Spleen (tissue), 11 donors: ENCODE data around the gene SSTR3. TPM values are rescaled to one million over a fixed set of nuclear protein-coding genes. Genes with fewer than 3 reads are reported as not detected.

Experiments
- DNase-seq: peaks from one replicate; pipeline ENCODE4 v3.0.0-alpha.2; 2020
- H3K27ac ChIP-seq, 8 donors: fragments of 200-600 bp; sonication (generic) in 7 of 8; 1 replicate in 4 of 8; 2 replicates in 4 of 8; pipeline versions ENCODE4 v1.5.0 to v1.8.0; 2016 to 2021; ENCODE audit warnings: inconsistent platforms in 4 of 8, mild to moderate bottlenecking in 4 of 8, moderate library complexity in 1 of 8
- H3K27me3 ChIP-seq, 7 donors: fragments of 200-600 bp; sonication (generic) in 6 of 7; replicated peaks in 1 of 7; 1 replicate in 4 of 7; 2 replicates in 3 of 7; pipeline versions ENCODE4 v1.5.0 to v1.8.0; 2016 to 2021; ENCODE audit warnings: inconsistent platforms in 3 of 7, mild to moderate bottlenecking in 1 of 7
- H3K36me3 ChIP-seq, 6 donors: fragments of 200-600 bp; sonication (generic) in 5 of 6; 1 replicate in 4 of 6; 2 replicates in 2 of 6; pipeline versions ENCODE4 v1.5.0 to v1.8.0; 2016 to 2021; ENCODE audit warnings: inconsistent platforms in 2 of 6
- H3K4me1 ChIP-seq, 6 donors: fragments of 200-600 bp; sonication (generic) in 5 of 6; 1 replicate in 3 of 6; 2 replicates in 3 of 6; pipeline versions ENCODE4 v1.5.0 to v1.8.0; 2016 to 2021; ENCODE audit warnings: inconsistent platforms in 3 of 6
- H3K4me3 ChIP-seq, 8 donors: fragments of 200-600 bp; sonication (generic) in 7 of 8; 1 replicate in 4 of 8; 2 replicates in 4 of 8; pipeline versions ENCODE4 v1.5.0 to v1.8.0; 2016 to 2021; ENCODE audit warnings: inconsistent platforms in 4 of 8, mild to moderate bottlenecking in 4 of 8, moderate library complexity in 2 of 8
- H3K9me3 ChIP-seq, 8 donors: fragments of 200-600 bp; sonication (generic) in 7 of 8; 1 replicate in 4 of 8; 2 replicates in 4 of 8; pipeline versions ENCODE4 v1.5.0 to v1.8.0; 2016 to 2021; ENCODE audit warnings: inconsistent platforms in 4 of 8
- CTCF ChIP-seq, 11 experiments: fragments of 200-600 bp in 7 of 11; fragments of 450-650 bp in 4 of 11; sonication (generic) in 4 of 11; IDR thresholded peaks in 8 of 11; conservative IDR thresholded peaks in 3 of 11; 1 replicate in 7 of 11; 2 replicates in 4 of 11; pipeline versions ENCODE4 v1.4.0 to v1.8.0; 2016 to 2021; ENCODE audit warnings: antibody characterized with exemption in 11 of 11, inconsistent platforms in 4 of 11, mild to moderate bottlenecking in 1 of 11
- POLR2A ChIP-seq, 3 donors: fragments of 450-650 bp; IDR thresholded peaks; one replicate each; pipeline ENCODE4 v1.5.1; 2017; ENCODE audit warnings: antibody characterized with exemption in 3 of 3, mild to moderate bottlenecking in 1 of 3
- POLR2AphosphoS5 ChIP-seq, 3 donors: sonication (generic); formaldehyde crosslinking; IDR thresholded peaks; one replicate each; pipeline ENCODE4 v1.5.1; 2017; ENCODE audit warnings: antibody characterized with exemption in 3 of 3
- WGBS, 5 donors: extraction: QIAGEN DNeasy Blood & Tissue Kit in 3 of 5; methylation state at CpG; one replicate each; pipeline versions ENCODE4 v1.1.5 to v1.1.7; 2013 to 2018; 5-methylcytosine and 5-hydroxymethylcytosine counted together
- intact Hi-C: fragments of 100-400 bp; cut with DNase I; formaldehyde crosslinking; loops from one replicate; pipeline ENCODE4 v1.15.0; 2023; ENCODE audit warnings: low total_unique reads
- polyA plus RNA-seq, 3 donors: library from polyadenylated mRNA; stranded (reverse); fragments of 200-250 nt; gene quantifications; one replicate each; pipeline ENCODE4 v1.2.1, GENCODE V29; 2013
- total RNA-seq, 7 donors: library from RNA; depleted of rRNA in 3 of 7; stranded (reverse); fragments of >200 nt in 3 of 7; fragmentation: NEBNext Ultra II Directional in 4 of 7; extraction: Animal tissue kit (Norgen Biotek cat#: 25700) in 4 of 7; gene quantifications; one replicate each; pipeline versions ENCODE4 v1.1.0 to v1.2.1, GENCODE V29; 2016 to 2021
- donor health status: healthy with polysubstance abuse.
- donor health status: DM: no; HTN: no; CAD: no; lungs with moderate emphysema.
- donor health status: DM: no; HTN: no; CAD: no.
- donor health status: Bipolar disorder and iron deficiency.
- donor health status: healthy.
- donor health status: DM: no; HTN: no; CAD: no.
- donor health status: DM: yes; HTN: yes; CAD: no.

SSTR3 gene
- total and polyA plus RNA-seq, 10 donors, result 0.56 to 2.0 (median 1.1) TPM

DNA sequence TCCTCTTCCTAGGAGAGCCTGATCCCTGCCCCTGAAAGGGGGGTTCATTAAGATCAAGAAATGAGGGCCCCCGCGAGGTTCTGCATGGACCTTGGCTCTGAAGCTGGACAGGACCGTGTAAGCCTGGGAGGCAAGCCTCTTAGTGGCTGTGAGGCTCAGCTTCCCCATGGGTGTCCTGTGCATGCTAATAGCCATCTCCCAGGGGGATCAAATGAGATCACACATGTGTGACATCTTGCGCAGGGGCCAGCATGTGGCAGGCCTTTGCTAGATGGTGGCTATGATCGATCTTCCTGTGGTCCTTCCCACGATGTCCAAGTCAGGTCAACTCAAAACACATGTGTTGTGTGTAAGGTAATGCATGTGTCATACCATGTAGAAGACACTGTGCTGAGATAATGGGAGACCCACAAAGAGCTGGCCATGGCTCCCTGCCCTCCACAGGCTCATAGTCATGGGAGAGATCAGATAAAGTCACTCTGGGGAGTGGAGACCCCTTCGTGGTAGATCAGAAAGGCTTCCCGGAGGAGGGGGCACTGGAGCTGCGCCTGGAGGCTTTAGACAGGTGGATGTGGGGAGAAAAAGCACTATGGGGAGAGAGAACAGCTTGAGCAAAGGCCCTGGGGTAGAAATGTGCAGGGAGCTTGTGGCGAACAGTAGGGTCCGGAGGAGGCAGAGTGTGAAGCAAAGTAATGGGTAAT lies 28.1 kb upstream of the SSTR3 start:
- peaks cover 0 to 68% (median 41%) of the 10 kb centered on the region in 6 donors for H3K36me3 ChIP-seq
- H3K4me3 ChIP-seq, result peak overlapping the region in 4 of 8 donors; percentile 70 to 98 (median 93)
- peaks cover 69 to 100% (median 94%) of the 10 kb centered on the region in 6 donors for H3K4me1 ChIP-seq
- 79 to 82% (median 80%) methylated on average over 10 to 11 of the region's 11 CpGs for WGBS, 5 donors
- H3K27ac ChIP-seq, result peak overlapping the region; percentile 40 to 99 (median 94)
- peaks cover 0 to 43% (median 0%) of the 10 kb centered on the region in 7 donors for H3K27me3 ChIP-seq
- peak in 1 of 3 donors; percentile 4 for TF ChIP-seq POLR2AphosphoS5 (IDR thresholded peaks at IDR 0.05)
- TF ChIP-seq CTCF (IDR thresholded peaks at IDR 0.05 in 8 of 11, conservative IDR thresholded peaks at IDR 0.05 in 3 of 11), result no peak
- no peak for TF ChIP-seq POLR2A (IDR thresholded peaks at IDR 0.05)
- intact Hi-C loops, result no loop called here
- DNase-seq, result peak; percentile 62
- no peaks in the 10 kb centered on the region for H3K9me3 ChIP-seq

DNA sequence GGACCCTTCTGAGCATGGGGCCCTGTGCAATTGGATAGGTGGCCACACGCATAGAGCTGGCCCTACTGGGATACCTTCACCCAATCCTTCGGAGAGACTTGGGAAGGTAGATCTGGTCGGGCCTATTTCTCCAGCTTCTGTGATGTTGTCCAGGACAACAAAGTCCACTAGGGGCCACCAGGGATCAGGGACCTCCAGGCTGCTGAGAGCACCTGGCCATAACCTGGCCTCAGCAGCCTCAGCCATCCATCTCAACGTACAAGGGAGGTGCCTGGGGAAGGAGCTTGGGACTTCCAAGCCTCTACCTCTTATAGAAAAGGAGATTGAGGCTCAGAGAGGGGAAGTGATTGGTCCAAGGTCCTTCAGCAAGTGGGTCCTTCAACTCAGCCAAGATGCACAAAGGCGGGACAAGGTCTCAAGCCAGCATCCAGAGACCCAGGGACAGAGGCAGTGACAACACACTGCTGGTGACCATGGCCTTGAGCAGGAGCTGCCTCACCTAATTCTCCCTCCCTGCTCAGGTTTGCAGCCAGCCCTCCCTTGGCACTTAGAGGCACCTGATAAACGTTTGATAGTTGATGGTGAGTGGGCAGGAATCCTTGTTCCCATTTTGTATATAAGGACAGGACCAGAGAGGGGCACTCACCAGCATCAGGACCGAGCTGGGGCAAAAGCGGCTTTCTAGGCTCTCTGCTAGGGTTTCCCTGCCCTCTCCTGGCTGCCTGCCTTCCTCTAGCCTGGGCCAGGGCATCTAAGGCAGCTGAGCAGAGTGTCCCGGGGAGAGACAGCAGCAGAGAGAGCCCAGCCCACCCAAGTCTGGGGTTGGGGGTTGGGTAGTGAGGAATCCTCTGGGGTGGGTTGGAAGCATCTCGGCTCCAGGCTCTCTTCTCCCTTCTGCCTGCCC lies 27.3 kb upstream of the SSTR3 start:
- peak overlapping the region in 2 of 8 donors; percentile 16 to 94 for H3K4me3 ChIP-seq
- peak; percentile 72 for DNase-seq
- intact Hi-C loops, result no loop called here
- H3K27me3 ChIP-seq, result peaks cover 0 to 39% (median 0%) of the 10 kb centered on the region in 7 donors
- H3K4me1 ChIP-seq, result peaks cover 69 to 100% (median 94%) of the 10 kb centered on the region in 6 donors
- H3K27ac ChIP-seq, result peak overlapping the region; percentile 18 to 99 (median 94)
- 71 to 83% (median 77%) methylated on average over 8 to 10 of the region's 10 CpGs for WGBS, 5 donors
- TF ChIP-seq POLR2AphosphoS5 (IDR thresholded peaks at IDR 0.05) (peak in 1 of 3 donors; percentile 0), POLR2A (IDR thresholded peaks at IDR 0.05) (no peak), CTCF (IDR thresholded peaks at IDR 0.05 in 8 of 11, conservative IDR thresholded peaks at IDR 0.05 in 3 of 11) (no peak)
- no peaks in the 10 kb centered on the region for H3K9me3 ChIP-seq
- H3K36me3 ChIP-seq, result peaks cover 0 to 76% (median 42%) of the 10 kb centered on the region in 6 donors

- intact Hi-C loops, result no loop called here
- DNase-seq, result peak; percentile 74
- H3K9me3 ChIP-seq, result no peaks in the 10 kb centered on the region
- H3K4me1 ChIP-seq, result peaks cover 66 to 100% (median 100%) of the 10 kb centered on the region in 6 donors
- H3K4me3 ChIP-seq, result peak overlapping the region in 4 of 8 donors; percentile 1 to 56 (median 12)
- TF ChIP-seq POLR2AphosphoS5 (IDR thresholded peaks at IDR 0.05) (peak in 1 of 3 donors; percentile 52), POLR2A (IDR thresholded peaks at IDR 0.05) (no peak)
- H3K27ac ChIP-seq, result peak overlapping the region; percentile 7 to 99 (median 94)
- peaks cover 0 to 26% (median 0%) of the 10 kb centered on the region in 7 donors for H3K27me3 ChIP-seq
- peaks cover 0 to 96% (median 58%) of the 10 kb centered on the region in 6 donors for H3K36me3 ChIP-seq
- 68 to 79% (median 75%) methylated on average over 20 of the region's 20 CpGs for WGBS, 5 donors
Observed at GRCh38 chr22:37237371-37238268, 25.3 kb upstream of the SSTR3 start.
